Skeletal muscle tissue (tissue), 4 donors: Measurements from ENCODE around the gene FITM1. TPM values are rescaled to one million over a fixed set of nuclear protein-coding genes. Genes with fewer than 3 reads are reported as not detected.
A peak's percentile ranks its signal among the peaks of the same experiment; 100 is the strongest.

Experiments
- H3K27ac ChIP-seq: one replicate; pipeline ENCODE4 v1.7.0; 2013; ENCODE audit warnings: mild to moderate bottlenecking, low read depth, low read length, inconsistent platforms
- H3K27me3 ChIP-seq, 3 donors: one replicate each; pipeline ENCODE4 v1.7.0; 2013; ENCODE audit warnings: low read length in 3 of 3; ENCODE audit not compliant: control insufficient read depth in 3 of 3, insufficient read depth in 3 of 3
- H3K36me3 ChIP-seq, 3 donors: one replicate each; pipeline ENCODE4 v1.7.0; 2013; ENCODE audit warnings: low read length in 3 of 3; ENCODE audit not compliant: control insufficient read depth in 3 of 3, insufficient read depth in 3 of 3
- H3K4me1 ChIP-seq, 3 donors: one replicate each; pipeline ENCODE4 v1.7.0; 2013; ENCODE audit warnings: low read length in 3 of 3, mild to moderate bottlenecking in 3 of 3; ENCODE audit not compliant: control insufficient read depth in 3 of 3, insufficient read depth in 3 of 3
- H3K4me3 ChIP-seq, 3 donors: one replicate each; pipeline ENCODE4 v1.7.0; 2013; ENCODE audit warnings: low read length in 3 of 3
- H3K9ac ChIP-seq, 3 donors: one replicate each; pipeline ENCODE4 v1.7.0; 2013; ENCODE audit warnings: low read length in 3 of 3, mild to moderate bottlenecking in 3 of 3, moderate library complexity in 2 of 3, low read depth in 1 of 3
- H3K9me3 ChIP-seq, 3 donors: one replicate each; pipeline ENCODE4 v1.7.0; 2013; ENCODE audit warnings: low read length in 3 of 3; ENCODE audit not compliant: control insufficient read depth in 3 of 3
- total RNA-seq: library from RNA; depleted of rRNA; stranded (reverse); fragments of >200 nt; gene quantifications from one replicate; pipeline ENCODE4 v1.2.3, GENCODE V29; 2014
- donor health status: Osteomylitis.

FITM1 gene
- total RNA-seq, 1 donor from 2014 or later: 172 TPM

DNA sequence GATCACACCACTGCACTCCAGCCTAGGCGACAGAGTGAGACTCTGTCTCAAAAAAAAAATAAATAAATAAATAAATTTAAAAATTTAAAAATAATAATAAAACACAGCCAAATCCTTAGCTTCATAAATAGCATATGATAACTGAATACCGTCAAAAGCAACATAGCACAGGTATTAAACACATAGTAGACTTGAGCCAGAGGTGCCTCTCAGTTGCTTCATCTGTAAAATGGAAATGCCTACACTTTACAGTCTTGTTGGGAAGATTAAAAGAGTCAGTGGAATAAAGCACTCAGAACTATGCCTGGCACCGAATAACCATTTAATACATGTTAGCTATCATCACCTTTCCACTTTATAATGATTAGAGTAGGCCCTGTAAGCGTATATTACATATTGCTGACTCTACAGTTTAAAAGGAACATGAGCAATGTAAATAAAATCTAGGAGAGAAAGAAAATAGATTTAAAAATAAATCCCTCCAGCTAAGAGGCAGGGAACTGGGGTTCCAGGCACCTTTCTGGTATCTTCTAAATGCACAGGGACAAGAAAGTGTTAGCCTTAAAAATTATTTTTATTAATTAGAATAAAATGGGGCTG lies 23.7 kb upstream of the FITM1 start:
- Histone ChIP-seq H3K9me3 (no peaks in the 10 kb centered on the region), H3K4me1 (peaks cover 0 to 7% (median 7%) of the 10 kb centered on the region in 3 donors), H3K4me3 (no peak overlapping the region), H3K27ac (no peak overlapping the region), H3K9ac (no peak overlapping the region), H3K27me3 (no peaks in the 10 kb centered on the region), H3K36me3 (peaks cover 0 to 3% (median 3%) of the 10 kb centered on the region in 3 donors)

GRCh38 chr14:24108336-24108874 lies 22.1 kb upstream of the FITM1 start:
- H3K27ac ChIP-seq: no peak overlapping the region
- H3K27me3 ChIP-seq: no peaks in the 10 kb centered on the region
- H3K4me1 ChIP-seq: peaks cover 0 to 9% (median 7%) of the 10 kb centered on the region in 3 donors
- H3K9ac ChIP-seq: peak overlapping the region in 2 of 3 donors; percentile 7 to 51
- H3K4me3 ChIP-seq: no peak overlapping the region
- H3K36me3 ChIP-seq: peaks cover 0 to 3% (median 0%) of the 10 kb centered on the region in 3 donors
- H3K9me3 ChIP-seq: no peaks in the 10 kb centered on the region

GRCh38 chr14:24110060-24110459 lies 20.4 kb upstream of the FITM1 start:
- Histone ChIP-seq H3K27ac (no peak overlapping the region), H3K36me3 (no peaks in the 10 kb centered on the region), H3K4me1 (peaks cover 4 to 15% (median 9%) of the 10 kb centered on the region in 3 donors), H3K4me3 (no peak overlapping the region), H3K9me3 (no peaks in the 10 kb centered on the region), H3K27me3 (no peaks in the 10 kb centered on the region), H3K9ac (no peak overlapping the region)

- Histone ChIP-seq H3K36me3 (no peaks in the 10 kb centered on the region), H3K4me3 (no peak overlapping the region), H3K9ac (no peak overlapping the region), H3K27me3 (no peaks in the 10 kb centered on the region), H3K9me3 (no peaks in the 10 kb centered on the region), H3K4me1 (peaks cover 8 to 18% (median 13%) of the 10 kb centered on the region in 3 donors), H3K27ac (no peak overlapping the region)
These were observed 19.9 kb upstream of the FITM1 start for GRCh38 chr14:24110523-24110922.

GRCh38 chr14:24113379-24113800 lies 17.1 kb upstream of the FITM1 start:
- peaks cover 12 to 18% (median 12%) of the 10 kb centered on the region in 3 donors for H3K36me3 ChIP-seq
- H3K9me3 ChIP-seq: no peaks in the 10 kb centered on the region
- H3K4me3 ChIP-seq: peak overlapping the region; percentile 93 to 98 (median 98)
- peaks cover 21 to 29% (median 28%) of the 10 kb centered on the region in 3 donors for H3K4me1 ChIP-seq
- no peaks in the 10 kb centered on the region for H3K27me3 ChIP-seq
- H3K9ac ChIP-seq: peak overlapping the region; percentile 85 to 100 (median 99)
- H3K27ac ChIP-seq: peak overlapping the region; percentile 97

DNA sequence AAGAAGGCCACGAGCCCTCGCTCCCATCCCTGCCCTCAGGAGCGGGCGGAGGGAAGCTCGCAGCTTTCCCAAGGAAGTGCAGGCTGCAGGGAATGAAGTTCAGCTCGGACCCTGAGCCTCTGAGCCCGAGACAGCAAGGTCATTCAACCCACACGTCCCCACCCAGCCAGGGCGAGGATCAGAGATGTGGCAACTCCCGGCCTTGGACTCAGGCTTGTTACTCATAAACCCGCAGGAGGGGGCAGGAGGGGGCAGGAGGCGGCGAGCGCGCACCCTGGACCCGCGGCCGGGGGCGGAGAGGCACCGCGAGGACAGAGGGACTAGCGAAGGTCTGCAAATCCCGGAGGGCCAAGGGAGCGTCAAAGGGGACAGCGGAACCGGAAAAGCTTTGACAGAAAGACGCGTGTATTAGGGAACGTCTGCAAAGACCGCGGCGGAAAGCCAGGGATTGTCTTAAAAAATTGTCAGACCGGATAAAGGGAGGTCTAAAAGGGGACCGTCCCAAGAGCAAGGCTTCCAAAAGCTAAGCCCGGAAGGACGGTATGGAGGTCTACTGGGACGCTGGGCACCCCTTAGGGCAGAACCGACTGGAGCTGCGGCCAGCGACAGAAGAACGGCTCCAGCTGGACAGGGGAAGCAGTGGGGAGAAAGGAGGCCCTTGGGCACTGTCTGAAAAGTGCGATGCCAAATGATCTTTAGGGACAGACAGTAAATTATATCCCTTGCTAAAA lies 16.5 kb upstream of the FITM1 start:
- Histone ChIP-seq H3K36me3 (peaks cover 17 to 23% (median 18%) of the 10 kb centered on the region in 3 donors), H3K4me1 (peaks cover 21 to 24% (median 23%) of the 10 kb centered on the region in 3 donors), H3K9ac (peak overlapping the region; percentile 85 to 100 (median 99)), H3K9me3 (no peaks in the 10 kb centered on the region), H3K27me3 (no peaks in the 10 kb centered on the region), H3K4me3 (peak overlapping the region; percentile 93 to 98 (median 98)), H3K27ac (peak overlapping the region; percentile 97)

- peaks cover 25 to 31% (median 26%) of the 10 kb centered on the region in 3 donors for H3K36me3 ChIP-seq
- H3K4me1 ChIP-seq: peaks cover 21 to 23% (median 21%) of the 10 kb centered on the region in 3 donors
- peak within 1 kb of the TSS; percentile 88 to 100 (median 99) for H3K9ac ChIP-seq
- H3K27ac ChIP-seq: peak within 1 kb of the TSS; percentile 97
- no peaks in the 10 kb centered on the region for H3K27me3 ChIP-seq
- no peaks in the 10 kb centered on the region for H3K9me3 ChIP-seq
- H3K4me3 ChIP-seq: peak within 1 kb of the TSS; percentile 93 to 98 (median 98)
These were observed 15.7 kb upstream of the FITM1 start, which contains the start of the genes DCAF11 and NRL for GRCh38 chr14:24114532-24115421. TSS of gene DCAF11 (plus strand) at chr14:24114777. CDS start at chr14:24115595, 818 bp downstream. TSS of gene NRL (minus strand) at chr14:24114949. CDS start at chr14:24082848, 32,101 bp downstream.

GRCh38 chr14:24115422-24116127 lies 14.9 kb upstream of the FITM1 start:
- H3K27ac ChIP-seq: peak overlapping the region; percentile 97
- peak overlapping the region; percentile 88 to 100 (median 94) for H3K9ac ChIP-seq
- peaks cover 21 to 23% (median 21%) of the 10 kb centered on the region in 3 donors for H3K4me1 ChIP-seq
- H3K9me3 ChIP-seq: no peaks in the 10 kb centered on the region
- H3K4me3 ChIP-seq: peak overlapping the region; percentile 85 to 98 (median 98)
- H3K36me3 ChIP-seq: peaks cover 30 to 36% (median 31%) of the 10 kb centered on the region in 3 donors
- no peaks in the 10 kb centered on the region for H3K27me3 ChIP-seq
